HG03045 (cell line): ENCODE results near the gene TMUB1.

Source experiments
- ATAC-seq: cut with Tn5 transposase; IDR thresholded peaks from one replicate; pipeline ENCODE4 v1.9.1; 2021; ENCODE audit warnings: mild to moderate bottlenecking, moderate library complexity; ENCODE audit not compliant: unreplicated experiment

The TMUB1 gene

DNA sequence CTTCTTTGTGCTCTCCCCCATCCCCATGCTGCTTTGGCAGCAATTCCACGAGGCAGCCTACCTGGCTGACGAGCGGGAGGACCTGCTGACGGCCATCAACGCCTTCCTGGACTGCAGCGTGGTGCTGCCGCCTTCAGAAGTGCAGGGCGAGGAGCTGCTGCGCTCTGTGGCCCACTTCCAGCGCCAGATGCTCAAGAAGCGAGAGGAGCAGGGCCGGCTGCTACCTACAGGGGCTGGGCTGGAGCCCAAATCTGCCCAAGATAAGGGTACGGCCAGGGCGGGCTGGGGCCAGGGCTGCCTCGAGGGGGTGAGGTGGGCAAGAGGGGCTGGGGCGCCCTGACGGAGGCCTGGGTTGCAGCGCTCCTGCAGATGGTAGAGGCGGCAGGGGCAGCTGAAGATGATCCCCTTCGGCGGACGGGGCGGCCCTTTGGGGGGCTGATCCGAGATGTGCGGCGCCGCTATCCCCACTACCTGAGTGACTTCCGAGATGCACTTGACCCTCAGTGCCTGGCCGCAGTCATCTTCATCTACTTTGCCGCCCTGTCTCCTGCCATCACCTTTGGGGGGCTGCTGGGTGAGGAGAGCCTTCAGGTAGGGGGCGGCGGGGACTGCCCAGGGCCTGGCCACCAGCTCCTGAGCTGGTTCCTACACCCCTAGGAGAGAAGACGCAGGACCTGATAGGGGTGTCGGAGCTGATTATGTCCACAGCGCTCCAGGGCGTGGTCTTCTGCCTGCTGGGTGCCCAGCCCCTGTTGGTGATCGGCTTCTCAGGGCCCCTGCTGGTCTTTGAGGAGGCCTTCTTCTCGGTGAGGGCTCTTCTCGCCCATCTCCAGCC, 12.0 kb downstream of the TMUB1 start:
- no peak for ATAC-seq

DNA sequence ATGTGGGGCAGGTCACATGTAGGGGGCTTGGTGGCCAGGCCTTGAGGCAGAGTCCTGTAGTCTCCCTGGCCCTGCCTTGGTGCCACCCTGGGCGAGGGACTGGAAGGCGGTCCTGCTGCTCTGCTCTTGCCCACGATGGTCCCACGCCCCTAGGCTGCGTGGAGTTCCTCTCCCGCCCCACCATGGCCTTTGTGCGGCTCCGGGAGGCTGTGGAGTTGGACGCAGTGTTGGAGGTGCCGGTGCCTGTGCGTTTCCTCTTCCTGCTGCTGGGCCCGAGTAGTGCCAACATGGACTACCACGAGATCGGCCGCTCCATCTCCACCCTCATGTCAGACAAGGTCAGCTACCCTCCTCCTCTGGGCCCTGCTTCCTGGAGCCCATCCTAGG, 12.7 kb downstream of the TMUB1 start:
- ATAC-seq: no peak

DNA sequence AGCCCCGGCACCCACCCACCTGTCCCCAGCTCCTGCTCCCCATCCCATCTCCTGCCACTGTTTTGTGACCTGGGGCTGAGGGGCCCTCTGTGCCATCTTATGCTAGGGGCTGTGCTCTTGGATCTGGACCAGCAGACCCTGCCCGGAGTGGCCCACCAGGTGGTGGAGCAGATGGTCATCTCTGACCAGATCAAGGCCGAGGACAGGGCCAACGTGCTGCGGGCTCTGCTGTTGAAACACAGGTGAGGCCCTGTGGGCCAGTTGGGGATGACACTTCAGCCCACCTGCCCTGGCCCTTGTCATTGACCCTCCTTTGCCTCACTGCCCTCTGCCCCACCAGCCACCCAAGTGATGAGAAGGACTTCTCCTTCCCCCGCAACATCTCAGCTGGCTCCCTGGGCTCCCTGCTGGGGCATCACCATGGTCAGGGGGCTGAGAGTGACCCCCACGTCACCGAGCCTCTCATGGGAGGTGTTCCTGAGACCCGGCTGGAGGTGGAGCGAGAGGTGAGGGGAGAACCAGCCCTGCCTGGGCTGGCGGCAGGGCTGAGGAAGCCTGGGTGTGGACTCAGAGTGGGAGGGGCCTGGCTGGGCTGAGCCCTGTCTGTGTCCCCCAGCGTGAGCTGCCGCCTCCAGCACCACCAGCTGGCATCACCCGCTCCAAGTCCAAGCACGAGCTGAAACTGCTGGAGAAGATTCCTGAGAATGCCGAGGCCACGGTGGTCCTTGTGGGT, 13.3 kb downstream of the TMUB1 start:
- no peak for ATAC-seq

DNA sequence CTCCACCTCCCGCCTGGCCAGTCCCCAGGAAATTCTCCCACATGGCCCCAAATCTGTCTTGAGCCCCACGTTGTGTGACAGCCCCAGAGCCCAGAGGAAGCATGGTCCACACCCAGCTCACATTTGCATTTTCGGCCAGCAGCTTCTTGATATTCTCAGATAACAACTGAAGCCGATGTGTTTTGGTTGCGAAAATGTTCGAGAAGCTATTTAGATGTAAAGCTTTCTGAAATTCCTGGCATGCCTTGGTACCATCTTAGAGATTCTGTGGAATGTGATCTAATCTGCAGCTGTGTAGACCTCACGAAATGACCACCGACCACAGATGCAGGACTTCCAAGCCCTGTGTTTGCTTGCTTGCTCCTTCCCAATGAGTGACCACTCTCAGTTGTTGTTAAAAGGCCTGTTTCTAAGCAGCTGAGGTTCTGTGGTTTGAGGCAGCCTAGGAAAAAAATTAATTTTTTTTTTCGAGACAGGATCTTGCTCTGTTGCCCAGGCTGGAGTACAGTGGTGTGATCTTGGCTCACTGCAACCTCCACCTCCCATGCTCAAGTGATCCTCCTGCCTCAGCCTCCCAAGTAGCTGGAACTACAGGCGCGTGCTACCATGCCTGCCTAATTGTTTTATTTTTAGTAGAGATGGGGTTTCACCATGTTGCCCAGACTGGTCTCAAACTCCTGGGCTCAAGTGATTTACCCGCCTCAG, 15.1 kb downstream of the TMUB1 start:
- ATAC-seq: no peak

DNA sequence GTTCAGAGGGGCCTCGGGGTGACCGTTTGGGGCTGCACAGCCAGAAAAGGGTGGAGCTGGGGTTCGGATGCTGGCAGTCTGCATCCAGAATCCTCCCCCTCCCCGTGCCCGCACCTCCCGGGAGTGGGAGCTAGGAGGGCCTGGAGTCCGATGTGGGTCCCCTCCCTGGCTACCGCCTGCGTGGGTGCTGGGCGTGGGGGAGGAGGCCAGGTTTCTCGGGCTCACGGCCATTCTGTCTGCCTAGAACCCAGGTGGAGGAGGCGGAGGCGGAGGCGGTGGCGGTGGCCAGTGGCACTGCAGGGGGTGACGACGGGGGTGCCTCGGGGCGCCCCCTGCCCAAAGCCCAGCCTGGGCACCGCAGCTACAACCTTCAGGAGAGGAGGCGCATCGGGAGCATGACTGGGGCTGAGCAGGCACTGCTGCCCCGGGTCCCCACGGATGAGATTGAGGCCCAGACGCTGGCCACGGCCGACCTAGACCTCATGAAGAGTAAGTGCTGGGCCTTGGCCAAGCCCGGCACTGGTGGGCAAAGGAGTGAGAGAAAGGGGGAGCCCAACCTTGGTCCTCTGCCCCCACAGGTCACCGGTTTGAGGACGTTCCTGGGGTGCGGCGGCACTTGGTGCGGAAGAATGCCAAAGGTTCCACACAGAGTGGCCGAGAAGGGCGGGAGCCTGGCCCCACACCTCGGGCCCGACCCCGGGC, 16.9 kb downstream of the TMUB1 start:
- no peak for ATAC-seq

DNA sequence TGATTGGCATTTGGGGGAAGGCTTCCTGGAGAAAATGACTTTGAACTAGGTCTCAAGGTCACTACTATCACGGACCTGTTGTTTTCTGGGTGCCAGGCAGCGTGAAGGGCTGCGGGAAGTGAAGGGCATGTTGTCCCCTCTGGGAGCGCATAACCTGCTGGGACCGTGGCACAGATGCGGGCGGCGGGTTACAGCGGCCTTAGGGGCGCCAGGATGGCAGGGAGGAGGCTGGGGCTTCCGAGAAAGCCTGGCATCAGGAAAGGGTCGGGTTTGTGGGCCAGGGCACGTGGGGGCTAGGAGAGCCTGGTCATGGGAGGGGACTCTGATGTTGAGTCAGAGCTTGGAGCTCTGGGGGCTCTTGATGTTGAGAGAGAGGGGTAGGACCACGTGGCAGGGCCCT, 17.8 kb downstream of the TMUB1 start:
- no peak for ATAC-seq

DNA sequence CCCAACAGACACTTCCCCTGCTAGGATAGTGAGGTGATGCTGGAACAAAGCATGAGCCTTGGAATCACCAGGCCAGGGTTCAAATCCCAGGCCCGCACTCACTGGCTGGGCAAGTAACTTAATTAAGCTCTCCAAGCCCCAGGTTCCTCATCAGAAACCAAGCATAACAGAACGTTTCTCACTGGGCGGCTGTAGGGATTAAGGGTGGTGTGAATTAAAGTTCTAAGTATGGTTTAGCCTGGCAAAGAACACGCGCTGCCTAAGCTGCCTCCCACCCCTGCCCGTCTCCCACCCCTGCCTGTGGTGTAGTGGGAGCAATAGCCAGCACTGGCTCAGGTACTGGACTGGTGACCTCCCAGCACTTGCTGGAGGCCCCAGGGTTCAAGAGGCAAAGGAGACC, 18.3 kb downstream of the TMUB1 start:
- ATAC-seq: no peak

DNA sequence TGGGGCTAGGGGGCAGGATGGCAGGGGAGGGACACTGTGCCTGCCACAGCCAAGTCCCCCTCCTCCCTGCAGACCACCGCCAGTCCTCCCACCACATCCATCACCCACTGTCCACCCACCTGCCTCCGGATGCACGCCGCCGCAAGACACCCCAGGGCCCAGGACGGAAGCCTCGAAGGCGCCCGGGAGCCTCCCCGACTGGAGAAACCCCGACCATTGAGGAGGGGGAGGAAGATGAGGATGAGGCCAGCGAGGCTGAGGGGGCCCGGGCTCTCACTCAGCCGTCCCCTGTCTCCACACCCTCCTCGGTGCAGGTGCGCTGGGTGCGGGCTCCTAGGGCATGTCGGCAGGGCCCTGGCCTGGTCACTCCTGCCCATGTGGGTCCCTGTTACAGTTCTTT, 18.8 kb downstream of the TMUB1 start:
- ATAC-seq: no peak

DNA sequence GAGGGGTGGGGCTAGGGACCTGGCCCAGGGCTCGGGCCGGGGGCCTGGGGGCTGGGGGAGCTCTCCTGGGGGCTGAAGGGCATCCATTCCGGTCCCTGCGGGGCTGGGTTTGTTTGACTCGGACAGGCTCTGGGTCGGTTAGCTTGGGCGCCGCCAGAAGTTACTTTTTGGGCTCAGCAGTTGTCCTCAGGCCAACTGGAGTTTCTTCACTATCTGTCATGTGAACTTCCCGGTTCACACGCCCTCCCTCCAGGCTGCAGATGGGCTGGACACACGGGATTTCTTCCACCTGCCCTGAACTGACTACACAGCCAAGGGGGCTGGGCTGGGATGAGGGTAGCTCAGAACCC, 20.1 kb downstream of the TMUB1 start:
- ATAC-seq: no peak

DNA sequence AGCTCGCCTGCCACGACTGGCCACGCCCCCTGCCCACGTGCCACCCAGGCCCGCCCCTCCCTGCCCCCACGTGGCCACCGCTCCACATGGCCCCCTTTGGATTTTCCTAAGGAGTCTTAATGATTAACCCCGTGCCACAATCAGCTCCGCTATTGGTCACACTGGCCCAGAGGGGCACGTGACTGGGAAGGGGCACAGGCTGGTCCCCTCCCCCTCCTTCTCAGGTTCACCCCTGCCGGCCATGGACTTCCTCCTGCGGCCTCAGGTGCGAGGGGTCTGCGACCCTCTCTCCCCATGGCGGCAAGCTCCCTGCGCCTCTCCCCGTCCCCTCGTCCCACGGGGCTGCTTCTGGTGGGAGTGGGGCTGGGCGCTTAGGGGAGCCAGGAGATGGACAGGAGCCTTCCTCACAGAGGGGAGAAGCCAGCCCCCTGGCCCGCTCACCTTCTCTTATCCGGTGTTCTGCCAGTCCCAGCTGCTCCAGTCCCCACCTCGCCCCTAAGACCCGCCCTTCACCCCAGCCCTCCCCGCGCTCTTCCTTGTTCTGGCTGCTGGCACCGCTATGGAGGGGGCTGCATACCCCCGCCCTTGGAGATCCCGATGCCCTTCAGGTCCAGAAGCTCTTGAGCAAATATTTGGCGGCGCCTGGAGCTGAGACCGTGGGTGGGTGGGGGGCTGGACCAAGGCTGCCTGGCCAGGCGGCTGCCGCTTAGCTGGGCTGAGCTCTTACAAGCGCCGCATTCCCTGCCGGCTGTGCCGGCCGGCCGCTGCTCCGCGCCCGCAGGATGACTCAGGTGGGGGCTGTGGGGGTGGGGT, 20.7 kb downstream of the TMUB1 start:
- no peak for ATAC-seq

DNA sequence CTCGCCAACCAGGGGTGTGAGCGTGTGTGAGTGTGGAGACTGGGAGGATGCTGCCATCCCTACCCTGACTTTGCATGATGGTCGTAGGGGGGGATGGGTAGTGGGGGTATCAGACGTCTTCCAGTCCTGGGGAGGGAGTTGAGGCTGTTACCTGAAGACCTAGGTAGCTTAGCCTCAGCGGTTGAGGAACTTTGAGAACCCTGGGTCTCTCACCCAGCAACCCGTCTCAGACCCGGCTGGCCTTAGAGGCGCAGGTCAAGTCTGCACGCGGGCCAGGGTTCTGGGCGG, 21.2 kb downstream of the TMUB1 start:
- no peak for ATAC-seq

DNA sequence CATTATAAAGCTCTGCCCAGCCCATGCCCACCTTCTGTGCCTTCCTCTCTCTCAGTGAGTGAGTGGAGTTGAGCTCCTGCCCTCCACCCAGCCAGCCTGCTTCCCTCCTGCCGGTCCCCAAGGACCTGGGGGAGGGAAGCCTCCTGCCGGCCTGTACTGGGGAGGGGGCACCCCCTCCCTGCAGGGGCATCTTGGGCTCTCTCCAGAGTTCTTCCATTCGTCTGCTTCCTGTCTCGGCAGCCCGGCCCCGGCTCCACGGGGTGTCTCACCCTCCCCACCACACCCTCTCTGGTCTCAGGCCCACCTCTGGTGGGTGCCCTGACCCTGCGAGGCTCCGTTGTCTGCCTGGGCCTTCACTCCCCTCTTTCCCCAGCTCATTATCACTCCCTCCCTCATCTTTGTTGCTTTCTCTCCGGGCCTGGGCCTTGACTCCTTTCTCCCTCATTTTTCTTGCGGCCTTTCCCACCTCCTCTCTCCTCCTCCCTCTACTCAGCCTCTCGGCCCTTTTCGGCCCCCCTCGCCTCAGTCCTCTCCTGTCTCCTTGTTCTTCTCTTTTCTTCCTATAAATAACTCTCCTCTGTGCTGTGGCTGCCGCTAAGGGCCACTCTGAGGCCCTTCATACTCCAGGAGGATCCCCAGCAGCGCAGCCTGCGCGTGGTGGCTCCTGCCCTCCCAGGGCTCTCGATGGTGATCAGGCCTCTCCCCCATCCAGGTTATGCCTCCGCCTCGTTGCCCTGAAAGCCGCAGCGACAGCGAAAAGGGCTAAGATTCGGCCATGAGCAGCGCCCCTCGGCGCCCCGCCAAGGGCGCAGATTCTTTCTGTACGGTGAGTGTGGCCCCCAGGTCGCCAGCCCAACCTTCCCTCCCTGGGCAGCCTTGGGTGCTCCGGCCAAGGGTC, 21.8 kb downstream of the TMUB1 start:
- ATAC-seq: no peak

DNA sequence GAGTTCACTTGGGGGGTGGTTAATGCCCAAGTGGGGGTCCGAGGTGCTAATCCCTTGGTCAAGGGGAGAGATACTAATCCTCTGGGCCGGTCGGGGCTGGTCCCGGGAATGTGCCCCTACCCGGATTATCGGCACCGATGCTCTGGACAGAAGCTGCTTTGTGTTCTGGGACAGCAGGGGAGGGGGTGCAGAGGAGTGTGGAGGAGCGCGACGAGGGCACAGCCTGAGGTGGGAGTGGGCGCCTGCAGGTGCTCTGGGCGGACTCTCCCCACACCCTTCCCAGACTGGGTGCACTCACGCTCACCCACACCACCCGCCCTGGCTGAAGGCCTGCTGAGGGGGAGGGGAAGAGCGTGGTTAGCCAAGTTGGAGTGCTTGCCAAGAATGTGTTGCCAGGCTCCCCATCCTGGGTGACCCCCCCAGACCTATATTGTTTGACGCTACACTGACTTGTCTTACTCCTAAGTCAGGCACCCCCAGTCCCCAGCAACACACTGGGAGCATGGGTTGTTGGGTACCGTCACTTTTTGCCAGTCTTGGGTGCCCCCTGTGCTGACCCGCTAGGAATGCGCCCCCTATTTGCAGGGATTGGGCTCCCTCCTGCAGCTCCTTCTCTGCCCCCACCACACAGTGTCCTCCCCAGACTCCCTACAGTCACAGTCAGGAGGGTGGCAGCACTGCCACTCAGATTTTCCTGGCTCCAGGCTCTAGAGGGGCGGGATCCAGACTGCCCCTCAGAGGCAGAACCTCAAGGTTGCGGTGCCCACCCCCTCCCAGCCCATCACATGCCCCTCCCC, 22.7 kb downstream of the TMUB1 start:
- no peak for ATAC-seq

DNA sequence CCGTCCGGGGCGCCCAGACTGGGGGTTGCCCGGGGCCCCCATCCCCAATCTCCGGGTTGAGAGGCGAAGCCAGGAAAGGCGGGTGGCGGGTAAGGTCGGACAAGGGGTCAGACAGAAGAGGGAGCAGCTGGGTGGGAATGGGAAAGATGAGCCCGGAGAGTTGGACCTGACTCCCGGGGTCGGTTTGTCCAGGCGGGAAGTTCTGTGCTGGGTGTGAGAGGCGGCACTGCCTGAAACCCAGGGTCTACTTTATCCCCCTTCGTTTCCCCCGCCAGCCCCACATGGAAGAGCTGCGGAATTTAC, 23.2 kb downstream of the TMUB1 start:
- ATAC-seq: no peak

DNA sequence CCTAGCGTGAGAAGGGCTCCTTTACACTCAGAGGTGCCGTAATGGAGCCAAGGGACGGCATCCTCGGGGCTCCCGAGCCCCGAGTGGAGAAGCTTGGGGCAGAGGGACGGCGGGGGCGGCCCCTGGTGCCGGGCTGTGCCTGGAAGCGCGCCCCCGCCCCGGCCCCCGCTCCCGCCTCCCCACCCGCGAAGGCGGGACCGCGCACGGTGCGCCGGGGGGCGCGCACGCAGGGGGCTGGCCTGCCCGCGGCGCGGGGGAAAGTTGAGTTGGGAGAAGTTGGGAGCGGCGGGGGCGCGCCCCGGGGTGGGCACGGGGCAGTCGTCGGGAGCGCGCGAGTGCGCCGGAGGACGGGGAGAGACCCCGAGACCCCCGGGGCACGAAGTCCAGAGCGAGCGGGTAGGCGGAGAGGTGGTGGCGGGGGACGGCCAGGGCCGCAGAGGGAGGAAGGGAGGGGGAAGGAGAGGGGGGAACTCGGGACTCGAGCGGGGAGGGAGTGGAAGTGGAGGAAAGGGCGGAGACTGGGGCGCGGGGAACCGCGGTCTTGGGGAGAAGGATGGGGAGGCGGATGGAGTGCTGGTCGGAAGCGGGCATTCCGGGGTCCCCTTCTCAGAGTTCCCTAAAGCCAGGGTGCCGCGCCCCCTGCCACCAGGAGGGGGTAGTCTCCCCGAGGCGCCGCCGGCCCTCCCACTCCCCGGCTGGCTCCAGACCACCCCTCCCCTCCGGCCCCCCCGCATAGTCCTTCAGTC, 23.8 kb downstream of the TMUB1 start, which contains the start of gene SLC4A2:
Gene SLC4A2 (plus strand): TSS at position 223 of the 746 bp plus-strand sequence. CDS start 2,399 bp downstream, outside the sequence.
- peak; percentile 31 for ATAC-seq

DNA sequence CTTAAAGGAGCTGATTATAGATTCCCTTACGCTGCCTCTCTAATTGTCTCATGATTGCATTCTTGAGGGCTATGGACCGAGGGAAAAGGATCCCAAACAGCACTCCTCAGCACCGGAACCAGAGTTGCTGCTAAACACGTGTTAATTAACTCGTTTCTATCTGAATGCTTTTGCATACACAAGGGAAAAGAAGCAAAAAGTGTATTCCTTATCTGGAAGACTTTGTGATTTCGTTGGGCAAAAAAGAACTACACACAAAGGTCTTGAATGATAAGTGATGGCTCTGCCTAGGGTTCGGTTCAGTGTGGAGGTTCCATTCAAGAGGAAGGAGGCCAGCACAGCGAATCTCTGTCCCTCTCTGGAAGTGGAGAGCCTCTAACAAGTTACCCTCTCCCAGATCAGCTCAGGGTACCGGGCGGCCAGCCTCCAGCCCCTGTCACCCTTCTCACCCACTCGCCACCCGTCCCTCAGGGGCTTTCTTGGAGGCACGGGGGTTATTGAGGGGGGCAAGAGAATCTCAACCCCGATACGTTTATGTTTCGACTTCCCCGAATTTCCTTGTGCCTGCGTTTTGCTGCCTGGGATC, 24.4 kb downstream of the TMUB1 start:
- no peak for ATAC-seq

DNA sequence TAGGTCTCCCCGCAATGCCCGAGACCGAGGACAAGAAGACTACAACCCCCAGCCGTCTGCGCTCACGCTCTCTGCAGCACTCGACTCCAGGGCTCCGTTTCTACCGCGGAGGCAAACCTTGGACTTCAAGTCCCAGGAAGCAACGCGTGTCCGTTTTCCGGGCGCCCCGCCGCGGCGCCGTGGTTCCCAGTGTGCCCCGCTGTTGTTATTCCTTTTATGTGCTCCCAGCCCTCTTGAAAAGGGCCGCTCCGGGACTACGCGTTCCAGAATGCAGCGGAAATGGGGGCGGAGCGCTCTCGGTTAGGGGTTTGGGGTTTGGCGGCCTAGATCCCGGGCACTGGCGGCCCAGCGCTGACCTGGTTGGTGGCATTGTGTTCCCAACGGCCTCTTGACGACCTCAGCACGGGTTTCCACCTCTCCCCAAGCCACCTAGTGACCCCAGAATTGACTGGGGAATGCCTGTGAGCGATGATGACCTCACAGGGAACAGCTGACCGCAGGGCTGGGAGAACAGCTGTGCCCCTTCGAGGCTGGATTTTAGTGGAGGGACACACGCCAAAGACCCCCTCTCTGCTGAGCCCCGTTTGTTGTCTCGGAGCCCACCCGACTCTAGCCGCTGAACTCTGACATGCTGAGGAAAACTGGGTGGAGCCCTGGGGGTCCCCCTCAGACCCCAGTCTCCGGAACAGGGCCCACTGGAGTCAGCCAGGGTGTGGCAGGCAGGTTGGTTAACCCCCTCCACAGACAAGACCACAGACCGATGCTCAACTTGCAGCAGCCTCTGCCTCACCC, 25.1 kb downstream of the TMUB1 start:
- ATAC-seq: peak; percentile 90
